ENCODE results near the gene SUCO.

SUCO gene

DNA sequence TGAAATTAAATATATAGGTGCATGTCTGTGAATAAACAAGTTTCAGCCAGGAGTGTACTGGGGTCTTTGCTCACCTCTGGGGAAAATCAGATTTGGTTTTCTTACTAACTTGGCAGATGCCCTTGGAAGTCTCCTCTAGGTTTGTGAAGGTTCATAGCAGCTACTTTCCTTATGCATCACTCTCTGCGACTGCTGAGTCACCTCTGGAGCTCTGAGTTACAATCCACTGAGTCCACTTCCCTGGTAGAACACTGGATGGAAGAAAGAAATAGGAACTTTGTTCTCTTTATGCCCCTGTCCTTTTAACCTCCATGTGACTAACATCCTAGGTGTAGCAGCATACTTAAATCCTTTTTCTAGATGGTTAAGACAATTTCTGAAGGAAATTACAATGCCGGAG lies 121.6 kb downstream of the SUCO start:
- 77 to 85% methylated on average over 1 to 2 of the region's 2 CpGs for WGBS, 2 experiments
- Histone ChIP-seq H3K36me3 (ENCODE audit: control insufficient read depth, insufficient read depth, low read length) (no peaks in the 10 kb centered on the region), H3K4me3 (ENCODE audit: insufficient read depth, low read depth, low read length) (no peak overlapping the region), H3K27me3 (ENCODE audit: control insufficient read depth, insufficient read depth, low read length, poor library complexity, severe bottlenecking) (no peaks in the 10 kb centered on the region), H3K27ac (ENCODE audit: insufficient read depth, low read depth, low read length, poor library complexity, severe bottlenecking) (no peak overlapping the region), H3K9me3 (ENCODE audit: control insufficient read depth, low read length) (no peaks in the 10 kb centered on the region), H3K4me1 (ENCODE audit: control insufficient read depth, insufficient read depth, low read length) (no peaks in the 10 kb centered on the region)

DNA sequence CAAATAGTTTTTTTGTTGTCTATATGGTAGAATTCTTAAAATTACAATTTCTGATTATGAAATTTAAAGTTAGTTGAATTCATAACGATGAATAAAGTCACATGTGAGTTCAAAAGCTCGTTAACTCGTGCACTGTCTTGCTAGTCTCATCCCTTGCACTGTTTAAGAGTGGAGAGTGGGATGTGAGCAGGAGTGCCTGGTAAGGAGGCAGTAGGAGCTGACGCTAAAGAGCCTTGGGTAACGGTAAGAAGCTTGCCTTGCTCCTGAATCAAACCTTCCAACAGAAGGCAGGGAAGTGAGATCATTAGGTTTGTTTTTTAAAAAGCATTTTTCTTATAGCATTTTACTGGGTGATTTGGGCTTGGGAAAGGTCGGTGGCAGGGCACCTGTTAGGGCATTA lies 123.6 kb downstream of the SUCO start:
- H3K4me1 ChIP-seq (ENCODE audit: control insufficient read depth, insufficient read depth, low read length): no peaks in the 10 kb centered on the region
- 90 to 95% methylated on average over 6 of the region's 6 CpGs for WGBS, 2 experiments
- H3K27ac ChIP-seq (ENCODE audit: insufficient read depth, low read depth, low read length, poor library complexity, severe bottlenecking): no peak overlapping the region
- H3K27me3 ChIP-seq (ENCODE audit: control insufficient read depth, insufficient read depth, low read length, poor library complexity, severe bottlenecking): no peaks in the 10 kb centered on the region
- H3K36me3 ChIP-seq (ENCODE audit: control insufficient read depth, insufficient read depth, low read length): no peaks in the 10 kb centered on the region
- H3K9me3 ChIP-seq (ENCODE audit: control insufficient read depth, low read length): no peaks in the 10 kb centered on the region
- H3K4me3 ChIP-seq (ENCODE audit: insufficient read depth, low read depth, low read length): no peak overlapping the region

DNA sequence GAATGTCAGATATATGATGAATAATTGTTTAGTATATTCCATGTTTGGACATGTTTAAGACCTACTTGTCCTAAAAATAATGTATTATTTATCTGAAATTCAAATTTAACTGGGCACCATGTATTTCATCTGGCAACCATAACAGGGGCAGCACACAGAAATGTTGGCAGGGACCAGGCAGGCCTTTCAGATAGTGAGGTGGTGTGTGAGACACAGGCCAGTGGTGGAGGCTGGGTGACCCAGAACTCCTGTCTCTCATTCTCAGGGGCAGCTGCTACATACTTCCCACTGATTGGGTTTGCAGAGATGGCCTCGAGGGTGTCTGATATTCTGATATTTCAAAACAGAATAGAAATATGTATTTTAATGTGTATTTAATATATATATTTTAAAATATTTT lies 124.6 kb downstream of the SUCO start:
- no CpG with 5 or more reads among the region's 1 CpG for WGBS, 2 experiments
- Histone ChIP-seq H3K9me3 (ENCODE audit: control insufficient read depth, low read length) (no peaks in the 10 kb centered on the region), H3K27me3 (ENCODE audit: control insufficient read depth, insufficient read depth, low read length, poor library complexity, severe bottlenecking) (no peaks in the 10 kb centered on the region), H3K27ac (ENCODE audit: insufficient read depth, low read depth, low read length, poor library complexity, severe bottlenecking) (no peak overlapping the region), H3K4me3 (ENCODE audit: insufficient read depth, low read depth, low read length) (no peak overlapping the region), H3K4me1 (ENCODE audit: control insufficient read depth, insufficient read depth, low read length) (no peaks in the 10 kb centered on the region), H3K36me3 (ENCODE audit: control insufficient read depth, insufficient read depth, low read length) (no peaks in the 10 kb centered on the region)

DNA sequence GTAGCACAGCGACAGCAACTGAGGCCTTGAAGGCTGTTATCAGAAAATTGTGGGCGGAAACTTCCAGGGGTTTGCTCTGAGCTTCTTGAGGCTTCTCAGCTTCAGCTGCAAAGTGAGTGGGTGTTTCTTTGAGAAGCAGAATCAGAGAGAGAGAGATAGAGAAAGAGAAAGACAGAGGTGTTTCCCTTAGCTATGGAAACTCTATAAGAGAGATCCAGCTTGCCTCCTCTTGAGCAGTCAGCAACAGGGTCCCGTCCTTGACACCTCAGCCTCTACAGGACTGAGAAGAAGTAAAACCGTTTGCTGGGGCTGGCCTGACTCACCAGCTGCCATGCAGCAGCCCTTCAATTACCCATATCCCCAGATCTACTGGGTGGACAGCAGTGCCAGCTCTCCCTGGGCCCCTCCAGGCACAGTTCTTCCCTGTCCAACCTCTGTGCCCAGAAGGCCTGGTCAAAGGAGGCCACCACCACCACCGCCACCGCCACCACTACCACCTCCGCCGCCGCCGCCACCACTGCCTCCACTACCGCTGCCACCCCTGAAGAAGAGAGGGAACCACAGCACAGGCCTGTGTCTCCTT lies 126.0 kb downstream of the SUCO start, which contains the start of gene FASLG:
Gene FASLG (plus strand): TSS at position 233 of the 583 bp plus-strand sequence. CDS start 99 bp downstream, at position 332.
- WGBS, 2 experiments: 95 to 96% methylated on average over 11 of the region's 11 CpGs

DNA sequence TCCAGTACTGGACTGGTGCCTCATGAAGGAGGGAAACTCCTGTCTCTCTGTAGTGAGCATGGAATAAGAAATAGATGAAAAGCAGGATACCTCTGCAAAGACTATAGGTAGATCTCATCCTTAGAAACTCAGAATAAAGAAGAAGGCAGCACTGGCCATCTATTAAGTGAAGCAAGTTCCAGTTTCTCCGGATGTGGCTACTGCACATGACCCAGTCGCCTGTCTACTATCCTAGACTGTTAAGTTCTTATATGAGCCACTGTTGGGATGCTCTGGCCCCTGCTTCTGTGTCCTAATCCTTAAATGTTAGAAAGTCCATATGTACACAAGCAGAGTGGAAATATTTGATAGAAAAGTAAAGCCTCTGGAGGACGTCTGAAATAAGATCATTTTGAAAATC lies 128.2 kb downstream of the SUCO start:
- no peaks in the 10 kb centered on the region for H3K9me3 ChIP-seq (ENCODE audit: control insufficient read depth, low read length)
- no peaks in the 10 kb centered on the region for H3K36me3 ChIP-seq (ENCODE audit: control insufficient read depth, insufficient read depth, low read length)
- no peak overlapping the region for H3K4me3 ChIP-seq (ENCODE audit: insufficient read depth, low read depth, low read length)
- WGBS, 2 experiments: 75 to 85% methylated on average over 3 of the region's 3 CpGs
- H3K27ac ChIP-seq (ENCODE audit: insufficient read depth, low read depth, low read length, poor library complexity, severe bottlenecking): no peak overlapping the region
- H3K4me1 ChIP-seq (ENCODE audit: control insufficient read depth, insufficient read depth, low read length): no peaks in the 10 kb centered on the region
- no peaks in the 10 kb centered on the region for H3K27me3 ChIP-seq (ENCODE audit: control insufficient read depth, insufficient read depth, low read length, poor library complexity, severe bottlenecking)

More for the DNA sequence above, 126.0 kb downstream of the SUCO start, which contains the start of gene FASLG:
- no peaks in the 10 kb centered on the region for H3K4me1 ChIP-seq (ENCODE audit: control insufficient read depth, insufficient read depth, low read length)
- H3K36me3 ChIP-seq (ENCODE audit: control insufficient read depth, insufficient read depth, low read length): no peaks in the 10 kb centered on the region
- no peak within 1 kb of the TSS for H3K27ac ChIP-seq (ENCODE audit: insufficient read depth, low read depth, low read length, poor library complexity, severe bottlenecking)
- H3K4me3 ChIP-seq (ENCODE audit: insufficient read depth, low read depth, low read length): no peak within 1 kb of the TSS
- H3K9me3 ChIP-seq (ENCODE audit: control insufficient read depth, low read length): no peaks in the 10 kb centered on the region
- no peaks in the 10 kb centered on the region for H3K27me3 ChIP-seq (ENCODE audit: control insufficient read depth, insufficient read depth, low read length, poor library complexity, severe bottlenecking)
